SK-N-SH treated with all-trans-retinoic acid at 6 μM for 48 hours (cell line): Measurements from ENCODE around the gene CMTR1.

ENCODE experiments used
- CREB5 ChIP-seq: fragments of 250-450 bp; sonication (Bioruptor Pico); IDR thresholded peaks from 2 replicates; pipeline ENCODE4 v1.5.1; 2020; ENCODE audit warnings: low read depth, mild to moderate bottlenecking, moderate library complexity
- TOX ChIP-seq: fragments of 250-450 bp; sonication (Bioruptor Pico); IDR thresholded peaks from 2 replicates; pipeline ENCODE4 v1.8.0; 2021; ENCODE audit warnings: mild to moderate bottlenecking, moderate library complexity, borderline replicate concordance

GRCh38 chr6:37483917-37484785, 51.1 kb downstream of the CMTR1 start:
- no peak for TF ChIP-seq TOX (CRISPR knock-in tag)
- TF ChIP-seq CREB5 (CRISPR knock-in tag): no peak
